K562 (cell line): ENCODE results near the gene RBM25. TPM values are rescaled to one million over a fixed set of nuclear protein-coding genes. Genes with fewer than 3 reads are reported as not detected.

Source experiments
- ATF7 ChIP-seq: fragments of 450-650 bp; IDR thresholded peaks from 2 replicates; pipeline ENCODE4 v1.7.1; 2014; ENCODE audit warnings: mild to moderate bottlenecking, moderate library complexity
- CBX1 ChIP-seq: sonication (generic); IDR thresholded peaks from 2 replicates; pipeline ENCODE4 v1.6.1; 2016; ENCODE audit warnings: antibody characterized with exemption, low read depth, mild to moderate bottlenecking
- CREB1 ChIP-seq, 2 experiments: sonication (generic) in 1 of 2; formaldehyde crosslinking in 1 of 2; IDR thresholded peaks; 2 replicates each; pipeline versions ENCODE4 v1.6.1 to v1.8.0; 2012 to 2022; ENCODE audit warnings: inconsistent platforms in 1 of 2, mild to moderate bottlenecking in 1 of 2, missing genetic modification reagents in 1 of 2, moderate library complexity in 1 of 2
- EP400 ChIP-seq: fragments of 450-650 bp; IDR thresholded peaks from 2 replicates; pipeline ENCODE4 v1.6.1; 2017; ENCODE audit warnings: antibody characterized with exemption, mild to moderate bottlenecking, moderate library complexity
- JUND ChIP-seq, 2 experiments: IDR thresholded peaks; 2 replicates in 1 of 2; 3 replicates in 1 of 2; pipeline ENCODE4 v1.6.1; 2011; ENCODE audit warnings: borderline replicate concordance in 2 of 2, low read depth in 2 of 2, low read length in 2 of 2, improper control_type of control experiment in 1 of 2, missing biosample characterization in 1 of 2, missing genetic modification characterization in 1 of 2, missing genetic modification reagents in 1 of 2
- POLR2AphosphoS5 ChIP-seq: IDR thresholded peaks from 2 replicates; pipeline ENCODE4 v1.6.1; 2011; ENCODE audit warnings: mild to moderate bottlenecking, low read depth, low read length, moderate library complexity; ENCODE audit not compliant: control insufficient read depth, insufficient read depth
- POLR2B ChIP-seq: fragments of 450-650 bp; IDR thresholded peaks from 2 replicates; pipeline ENCODE4 v1.6.1; 2018; ENCODE audit warnings: low read depth; ENCODE audit not compliant: partially characterized antibody
- POLR2G ChIP-seq: fragments of 200-400 bp; formaldehyde crosslinking; IDR thresholded peaks from 2 replicates; pipeline ENCODE4 v1.6.1; 2017; ENCODE audit warnings: low read depth, mild to moderate bottlenecking, antibody characterized with exemption, low read length, moderate library complexity
- RBFOX2 ChIP-seq: fragments of 200-400 bp; formaldehyde crosslinking; IDR thresholded peaks from 2 replicates; pipeline ENCODE4 v1.6.1; 2017; ENCODE audit warnings: low read depth, mild to moderate bottlenecking, low read length, moderate library complexity
- SUPT5H ChIP-seq: fragments of 450-650 bp; IDR thresholded peaks from 2 replicates; pipeline ENCODE4 v1.6.1; 2016
- ZBTB40 ChIP-seq, 2 experiments: fragments of 450-650 bp in 1 of 2; sonication (generic) in 1 of 2; formaldehyde crosslinking in 1 of 2; IDR thresholded peaks; 2 replicates each; pipeline versions ENCODE4 v1.7.1 to v1.9.0; 2016 to 2022; ENCODE audit warnings: inconsistent platforms in 1 of 2, mild to moderate bottlenecking in 1 of 2, missing genetic modification reagents in 1 of 2
- ZBTB7A ChIP-seq: IDR thresholded peaks from 2 replicates; pipeline ENCODE4 v1.6.1; 2011; ENCODE audit warnings: low read depth, mild to moderate bottlenecking, low read length, moderate library complexity, borderline replicate concordance; ENCODE audit not compliant: control insufficient read depth
- polyA plus RNA-seq, 8 experiments: library from polyadenylated mRNA; depleted of rRNA in 4 of 8; stranded (reverse) in 5 of 8; unstranded in 3 of 8; fragments of >200 nt; fragmentation: Nextera tagmentation in 2 of 8; fragmentation: Illumina TruSeq in 1 of 8; extraction: Ambion mirVana in 2 of 8; extraction: Trizol in 1 of 8; gene quantifications; 2 replicates each; pipeline versions ENCODE4 v1.2.1 to v1.2.3, GENCODE V29; 2011 to 2014; ENCODE audit warnings: inconsistent platforms in 1 of 8, missing spikeins in 1 of 8
- total RNA-seq, 7 experiments: library from RNA; depleted of rRNA in 6 of 7; stranded (reverse); fragments of >200 nt in 6 of 7; fragmentation: Illumina TruSeq in 2 of 7; extraction: Trizol in 2 of 7; gene quantifications; 2 replicates each; pipeline versions ENCODE4 v1.2.1 to v1.2.3, GENCODE V29; 2011 to 2021; ENCODE audit warnings: low replicate concordance in 1 of 7
- TF ChIP-seq, protein P1 (sequence below), 2 experiments: fragments of 200-800 bp in 1 of 2; sonication (Bioruptor generic) in 1 of 2; sonication (generic) in 1 of 2; formaldehyde crosslinking in 1 of 2; IDR thresholded peaks in 1 of 2; conservative IDR thresholded peaks in 1 of 2; 2 replicates each; pipeline versions ENCODE4 v1.5.0 to v1.6.1; 2016 to 2020; ENCODE audit warnings: missing compliant biosample characterization in 1 of 2, missing genetic modification characterization in 1 of 2, missing genetic modification reagents in 1 of 2

RBM25 gene
- total and polyA plus RNA-seq, 9 of the 15 experiments (the other 6 are each of a cell fraction or from before 2014, with no cell fraction given), result 28.6 to 80.1 (median 48.1) TPM

DNA sequence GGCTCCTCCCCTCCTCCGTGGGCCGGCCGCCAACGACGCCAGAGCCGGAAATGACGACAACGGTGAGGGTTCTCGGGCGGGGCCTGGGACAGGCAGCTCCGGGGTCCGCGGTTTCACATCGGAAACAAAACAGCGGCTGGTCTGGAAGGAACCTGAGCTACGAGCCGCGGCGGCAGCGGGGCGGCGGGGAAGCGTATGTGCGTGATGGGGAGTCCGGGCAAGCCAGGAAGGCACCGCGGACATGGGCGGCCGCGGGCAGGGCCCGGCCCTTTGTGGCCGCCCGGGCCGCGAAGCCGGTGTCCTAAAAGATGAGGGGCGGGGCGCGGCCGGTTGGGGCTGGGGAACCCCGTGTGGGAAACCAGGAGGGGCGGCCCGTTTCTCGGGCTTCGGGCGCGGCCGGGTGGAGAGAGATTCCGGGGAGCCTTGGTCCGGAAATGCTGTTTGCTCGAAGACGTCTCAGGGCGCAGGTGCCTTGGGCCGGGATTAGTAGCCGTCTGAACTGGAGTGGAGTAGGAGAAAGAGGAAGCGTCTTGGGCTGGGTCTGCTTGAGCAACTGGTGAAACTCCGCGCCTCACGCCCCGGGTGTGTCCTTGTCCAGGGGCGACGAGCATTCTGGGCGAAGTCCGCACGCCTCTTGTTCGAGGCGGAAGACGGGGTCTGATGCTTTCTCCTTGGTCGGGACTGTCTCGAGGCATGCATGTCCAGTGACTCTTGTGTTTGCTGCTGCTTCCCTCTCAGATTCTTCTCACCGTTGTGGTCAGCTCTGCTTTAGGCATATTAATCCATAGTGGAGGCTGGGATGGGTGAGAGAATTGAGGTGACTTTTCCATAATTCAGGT is 78.3 kb downstream of the RBM25 start, which contains the start of gene PSEN1 (continued):
- TF ChIP-seq, protein P1, sequence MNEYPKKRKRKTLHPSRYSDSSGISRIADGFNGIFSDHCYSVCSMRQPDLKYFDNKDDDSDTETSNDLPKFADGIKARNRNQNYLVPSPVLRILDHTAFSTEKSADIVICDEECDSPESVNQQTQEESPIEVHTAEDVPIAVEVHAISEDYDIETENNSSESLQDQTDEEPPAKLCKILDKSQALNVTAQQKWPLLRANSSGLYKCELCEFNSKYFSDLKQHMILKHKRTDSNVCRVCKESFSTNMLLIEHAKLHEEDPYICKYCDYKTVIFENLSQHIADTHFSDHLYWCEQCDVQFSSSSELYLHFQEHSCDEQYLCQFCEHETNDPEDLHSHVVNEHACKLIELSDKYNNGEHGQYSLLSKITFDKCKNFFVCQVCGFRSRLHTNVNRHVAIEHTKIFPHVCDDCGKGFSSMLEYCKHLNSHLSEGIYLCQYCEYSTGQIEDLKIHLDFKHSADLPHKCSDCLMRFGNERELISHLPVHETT (CRISPR knock-in tag; conservative IDR thresholded peaks at IDR 0.05 in 1 of 2, IDR thresholded peaks at IDR 0.05 in 1 of 2), result peak in 1 of 2 experiments; percentile 76; a peak in 2 of 4 replicates
- peak; percentile 91 for TF ChIP-seq RBFOX2
- TF ChIP-seq EP400, result peak; percentile 49; the same call in 1 of the 2 replicates
- TF ChIP-seq CREB1 (IDR thresholded peaks at IDR 0.05), result peak; percentile 82
- peak; percentile 86 for TF ChIP-seq CREB1 (CRISPR knock-in tag; IDR thresholded peaks at IDR 0.05)
- TF ChIP-seq ZBTB40 (IDR thresholded peaks at IDR 0.05), result peak; percentile 84
- TF ChIP-seq ZBTB40 (CRISPR knock-in tag; IDR thresholded peaks at IDR 0.05), result no peak
- peak; percentile 59 for TF ChIP-seq ATF7
- TF ChIP-seq POLR2B, result peak; percentile 71
- TF ChIP-seq POLR2G, result peak; percentile 94
- TF ChIP-seq CBX1, result no peak
- peak; percentile 79 for TF ChIP-seq SUPT5H
- peak; percentile 67 for TF ChIP-seq POLR2AphosphoS5
- TF ChIP-seq ZBTB7A, result 0 out of 2 replicates have a peak, but pooled peaks have one; percentile 8
- 0 out of 2 replicates have a peak, but pooled peaks have one; percentile 24 for TF ChIP-seq JUND (IDR thresholded peaks at IDR 0.05; ENCODE audit: borderline replicate concordance, low read depth, low read length)
- TF ChIP-seq JUND (tag; IDR thresholded peaks at IDR 0.05; ENCODE audit: borderline replicate concordance, low read depth, low read length), result no peak
